ENCODE results near the gene PCSK5. TPM values are rescaled to one million over a fixed set of nuclear protein-coding genes. Genes with fewer than 3 reads are reported as not detected.

PCSK5 gene
- total RNA-seq, 2 experiments from 2014 or later, result 14.4 to 15.2 TPM

DNA sequence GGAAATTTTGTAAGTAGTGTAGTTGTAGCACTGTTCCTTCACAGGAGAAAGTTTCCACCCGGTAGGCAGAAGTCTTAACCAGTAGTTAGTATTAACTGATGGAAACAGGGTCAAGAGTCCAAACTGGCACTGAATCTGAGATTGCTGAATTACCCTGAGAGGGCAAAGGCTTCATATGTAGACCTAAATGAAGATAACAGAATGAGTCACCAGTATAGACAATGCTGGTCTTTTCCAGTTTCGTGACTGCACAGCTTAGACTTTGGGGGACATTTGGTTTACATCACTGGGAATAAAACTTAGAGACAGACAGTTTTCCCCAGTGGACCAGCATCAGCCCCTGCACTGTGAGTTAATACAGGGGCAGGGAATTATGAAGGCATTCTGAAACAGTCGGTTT lies 60.5 kb downstream of the PCSK5 start:
- CTCF ChIA-PET, result no interaction called here
- no peaks in the 10 kb centered on the region for H3K4me1 ChIP-seq (ENCODE audit: insufficient read depth, low read length)
- H3K27me3 ChIP-seq (ENCODE audit: control insufficient read depth in 1 of 2, insufficient read depth in 2 of 2, low read length in 2 of 2), result no peaks in the 10 kb centered on the region
- H3K36me3 Mint-ChIP-seq (ENCODE audit: low read depth), result peaks cover 55% of the 10 kb centered on the region
- POLR2A ChIA-PET, result no interaction called here
- peaks cover 22% of the 10 kb centered on the region for H3K4me1 Mint-ChIP-seq (ENCODE audit: low read depth)
- no peak for ATAC-seq (ENCODE audit: poor library complexity)
- DNase-seq, result no peak
- TF ChIP-seq, protein P1, sequence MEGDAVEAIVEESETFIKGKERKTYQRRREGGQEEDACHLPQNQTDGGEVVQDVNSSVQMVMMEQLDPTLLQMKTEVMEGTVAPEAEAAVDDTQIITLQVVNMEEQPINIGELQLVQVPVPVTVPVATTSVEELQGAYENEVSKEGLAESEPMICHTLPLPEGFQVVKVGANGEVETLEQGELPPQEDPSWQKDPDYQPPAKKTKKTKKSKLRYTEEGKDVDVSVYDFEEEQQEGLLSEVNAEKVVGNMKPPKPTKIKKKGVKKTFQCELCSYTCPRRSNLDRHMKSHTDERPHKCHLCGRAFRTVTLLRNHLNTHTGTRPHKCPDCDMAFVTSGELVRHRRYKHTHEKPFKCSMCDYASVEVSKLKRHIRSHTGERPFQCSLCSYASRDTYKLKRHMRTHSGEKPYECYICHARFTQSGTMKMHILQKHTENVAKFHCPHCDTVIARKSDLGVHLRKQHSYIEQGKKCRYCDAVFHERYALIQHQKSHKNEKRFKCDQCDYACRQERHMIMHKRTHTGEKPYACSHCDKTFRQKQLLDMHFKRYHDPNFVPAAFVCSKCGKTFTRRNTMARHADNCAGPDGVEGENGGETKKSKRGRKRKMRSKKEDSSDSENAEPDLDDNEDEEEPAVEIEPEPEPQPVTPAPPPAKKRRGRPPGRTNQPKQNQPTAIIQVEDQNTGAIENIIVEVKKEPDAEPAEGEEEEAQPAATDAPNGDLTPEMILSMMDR (IDR thresholded peaks at IDR 0.05), result no peak
- no peaks in the 10 kb centered on the region for H3K36me3 ChIP-seq (ENCODE audit: insufficient read depth, low read length)
- peaks cover 5% of the 10 kb centered on the region for H3K9me3 Mint-ChIP-seq
- no peaks in the 10 kb centered on the region for H3K9me3 ChIP-seq (ENCODE audit: control insufficient read depth in 1 of 2, insufficient read depth in 1 of 2, low read length in 2 of 2)
- intact Hi-C loops (cut with DNase I, micrococcal nuclease), result loop anchor here in 1 of 2 experiments (10.0 kb wide), 1 partner anchor 56 kb away; the partner anchor contains the start of gene PCSK5
- H3K4me3 Mint-ChIP-seq, result no peak overlapping the region
- H3K27me3 Mint-ChIP-seq, result no peaks in the 10 kb centered on the region
- no peak overlapping the region for H3K4me3 ChIP-seq (ENCODE audit: low read length)
- no peak overlapping the region for H3K27ac ChIP-seq (ENCODE audit: low read depth in 1 of 2, low read length in 2 of 2)
- H3K27ac Mint-ChIP-seq, result no peak overlapping the region

DNA sequence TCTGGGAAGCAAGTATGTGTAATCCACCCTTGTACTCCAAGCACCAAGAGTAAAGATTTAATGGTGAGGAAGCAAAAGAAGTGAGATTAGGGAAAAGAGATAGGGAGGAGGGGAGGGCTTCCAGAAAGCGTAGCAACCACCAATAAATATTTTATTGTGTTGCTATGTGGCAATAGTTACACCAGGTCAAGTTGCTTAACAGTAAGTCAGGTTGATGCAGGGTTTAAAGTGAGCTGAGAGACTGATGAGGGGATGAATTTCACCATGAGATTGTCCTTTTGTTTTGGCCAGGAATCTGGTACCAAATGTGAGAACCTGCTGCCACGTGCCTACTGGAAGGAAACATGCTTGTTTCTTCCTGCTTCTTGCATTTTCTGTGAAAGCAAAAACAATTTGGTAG lies 62.7 kb downstream of the PCSK5 start:
- POLR2A ChIA-PET, result no interaction called here
- TF ChIP-seq, protein P1 (IDR thresholded peaks at IDR 0.05), result no peak
- Mint-ChIP-seq H3K4me1 (ENCODE audit: low read depth) (peaks cover 28% of the 10 kb centered on the region), H3K27ac (no peak overlapping the region), H3K36me3 (ENCODE audit: low read depth) (peaks cover 42% of the 10 kb centered on the region), H3K27me3 (no peaks in the 10 kb centered on the region), H3K9me3 (peaks cover 5% of the 10 kb centered on the region), H3K4me3 (no peak overlapping the region)
- Histone ChIP-seq H3K9me3 (ENCODE audit: control insufficient read depth in 1 of 2, insufficient read depth in 1 of 2, low read length in 2 of 2) (no peaks in the 10 kb centered on the region), H3K4me1 (ENCODE audit: insufficient read depth, low read length) (no peaks in the 10 kb centered on the region), H3K36me3 (ENCODE audit: insufficient read depth, low read length) (no peaks in the 10 kb centered on the region), H3K4me3 (ENCODE audit: low read length) (no peak overlapping the region), H3K27me3 (ENCODE audit: control insufficient read depth in 1 of 2, insufficient read depth in 2 of 2, low read length in 2 of 2) (no peaks in the 10 kb centered on the region), H3K27ac (ENCODE audit: low read depth in 1 of 2, low read length in 2 of 2) (no peak overlapping the region)
- intact Hi-C loops (cut with DNase I, micrococcal nuclease), result loop anchor here in 1 of 2 experiments (10.0 kb wide), 1 partner anchor 58 kb away; the partner anchor contains the start of gene PCSK5
- DNase-seq (no peak), ATAC-seq (ENCODE audit: poor library complexity) (no peak)
- CTCF ChIA-PET, result no interaction called here

DNA sequence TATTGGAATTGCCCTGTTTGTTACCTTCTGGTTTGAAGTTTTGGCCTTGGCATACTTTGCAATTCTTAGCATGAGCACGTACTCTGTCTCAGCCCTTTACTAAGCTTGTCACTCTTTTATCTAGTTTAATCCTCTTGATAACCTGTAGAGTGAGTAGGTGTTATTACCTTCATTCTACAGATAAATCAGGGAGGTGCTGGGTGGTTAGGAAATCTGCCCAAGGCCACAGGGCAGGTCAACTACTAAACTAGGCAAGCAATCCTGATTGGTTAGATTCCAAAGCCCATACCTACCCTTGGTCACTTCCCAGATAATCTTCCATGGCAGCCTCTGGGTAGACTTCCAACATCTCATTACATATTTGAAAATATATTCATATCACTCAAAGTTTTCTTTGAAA lies 65.7 kb downstream of the PCSK5 start:
- ChIA-PET POLR2A (no interaction called here), CTCF (no interaction called here)
- intact Hi-C loops (cut with DNase I, micrococcal nuclease), result loop anchor here in 1 of 2 experiments (10.0 kb wide), 1 partner anchor 61 kb away; the partner anchor contains the start of gene PCSK5

More for the DNA sequence above, 65.7 kb downstream of the PCSK5 start:
- H3K36me3 Mint-ChIP-seq (ENCODE audit: low read depth), result peaks cover 20% of the 10 kb centered on the region
- H3K27me3 Mint-ChIP-seq, result no peaks in the 10 kb centered on the region
- H3K36me3 ChIP-seq (ENCODE audit: insufficient read depth, low read length), result no peaks in the 10 kb centered on the region
- TF ChIP-seq, protein P1 (IDR thresholded peaks at IDR 0.05), result no peak
- no peak overlapping the region for H3K27ac Mint-ChIP-seq
- DNase-seq, result no peak
- no peak overlapping the region for H3K27ac ChIP-seq (ENCODE audit: low read depth in 1 of 2, low read length in 2 of 2)
- no peak for ATAC-seq (ENCODE audit: poor library complexity)
- no peaks in the 10 kb centered on the region for H3K4me1 ChIP-seq (ENCODE audit: insufficient read depth, low read length)
- H3K4me3 Mint-ChIP-seq, result no peak overlapping the region
- no peaks in the 10 kb centered on the region for H3K9me3 ChIP-seq (ENCODE audit: control insufficient read depth in 1 of 2, insufficient read depth in 1 of 2, low read length in 2 of 2)
- peaks cover 49% of the 10 kb centered on the region for H3K4me1 Mint-ChIP-seq (ENCODE audit: low read depth)
- no peaks in the 10 kb centered on the region for H3K27me3 ChIP-seq (ENCODE audit: control insufficient read depth in 1 of 2, insufficient read depth in 2 of 2, low read length in 2 of 2)
- no peak overlapping the region for H3K4me3 ChIP-seq (ENCODE audit: low read length)
- H3K9me3 Mint-ChIP-seq, result no peaks in the 10 kb centered on the region

All from CD4-positive, alpha-beta T cell (primary cell).